GM18508 (cell line): ENCODE data around the gene TSSK2.

Experiments used
- ATAC-seq: cut with Tn5 transposase; IDR thresholded peaks from one replicate; pipeline ENCODE4 v1.9.1; 2021; ENCODE audit warnings: moderate number of reproducible peaks; ENCODE audit not compliant: insufficient read depth, unreplicated experiment

Gene TSSK2

DNA sequence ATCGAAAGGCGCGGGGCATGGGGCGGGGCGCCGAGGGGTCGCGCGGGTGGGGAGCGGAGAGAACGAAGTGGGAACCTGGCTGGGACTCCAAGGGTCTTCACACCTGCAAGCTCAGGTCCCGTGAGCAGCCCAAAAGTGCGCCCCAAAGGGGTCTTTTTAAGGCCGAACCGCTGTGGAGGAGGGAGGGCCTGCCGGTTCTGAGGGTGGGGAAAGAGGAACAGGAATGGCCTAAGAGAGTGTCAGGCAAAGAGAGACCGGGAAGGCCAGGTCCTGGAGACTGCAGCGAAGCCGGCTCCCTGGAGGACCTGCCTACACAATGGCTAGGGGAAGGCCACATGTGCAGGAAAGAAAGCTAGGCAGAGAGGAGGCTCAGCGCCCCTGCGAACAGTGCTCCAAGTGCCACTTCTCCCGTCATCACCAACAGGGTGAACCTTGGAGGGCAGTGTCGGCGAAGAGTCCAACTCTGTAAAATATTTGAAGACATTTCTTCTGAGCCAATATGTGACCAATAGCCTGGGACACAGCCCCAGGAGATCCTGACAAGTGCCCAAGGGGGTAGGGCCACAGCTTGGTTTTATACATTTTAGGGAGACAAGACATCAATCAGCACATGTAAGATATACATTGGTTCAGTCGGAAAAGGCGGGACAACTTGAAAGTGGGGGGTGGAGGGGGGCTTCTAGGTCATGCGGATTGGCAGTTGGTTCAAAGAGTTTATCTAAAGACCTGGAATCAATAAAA is 8.2 kb upstream of the TSSK2 start:
- no peak for ATAC-seq

DNA sequence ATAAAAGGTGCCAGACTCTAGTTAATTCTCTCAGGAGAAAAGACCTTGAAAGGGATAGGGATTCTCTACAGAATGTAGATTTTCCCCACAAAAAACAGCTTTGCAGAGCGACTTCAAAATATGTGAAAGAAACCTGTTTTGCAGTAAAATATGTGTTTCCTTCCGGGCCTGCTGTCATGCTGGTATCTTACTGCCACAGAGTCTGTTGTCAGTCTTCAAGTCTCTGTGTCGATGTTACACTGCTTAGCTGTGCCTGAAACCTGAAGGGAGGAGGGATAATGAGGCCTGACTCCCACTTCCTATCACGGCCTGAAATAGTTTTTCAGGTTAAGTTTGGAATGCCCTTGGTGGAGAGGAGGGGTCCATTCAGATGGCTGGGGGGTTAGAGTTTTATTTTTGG is 7.2 kb upstream of the TSSK2 start:
- ATAC-seq, result no peak

DNA sequence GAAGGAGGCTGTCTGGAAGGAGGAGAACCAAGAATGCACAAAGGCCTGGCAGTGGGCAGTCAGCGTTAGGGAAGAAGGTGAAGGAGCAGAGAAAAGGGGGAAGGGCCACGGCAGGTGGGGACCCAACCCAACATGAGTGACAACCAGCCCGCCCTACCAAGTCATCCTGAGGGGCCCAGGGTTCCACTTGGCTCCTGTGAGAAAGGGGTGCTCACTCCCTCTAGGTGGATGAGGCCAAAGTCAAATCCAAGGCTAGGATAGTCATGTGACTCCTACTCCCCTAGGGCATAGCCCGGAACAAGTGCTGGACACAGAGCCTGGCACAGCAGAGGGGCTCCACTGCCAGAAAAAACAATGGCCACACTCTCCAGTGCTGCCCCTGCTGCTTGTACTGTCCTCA is 6.7 kb upstream of the TSSK2 start:
- ATAC-seq, result no peak

- no peak for ATAC-seq
These were observed 6.1 kb upstream of the TSSK2 start for GRCh38 chr22:19125011-19125410.

DNA sequence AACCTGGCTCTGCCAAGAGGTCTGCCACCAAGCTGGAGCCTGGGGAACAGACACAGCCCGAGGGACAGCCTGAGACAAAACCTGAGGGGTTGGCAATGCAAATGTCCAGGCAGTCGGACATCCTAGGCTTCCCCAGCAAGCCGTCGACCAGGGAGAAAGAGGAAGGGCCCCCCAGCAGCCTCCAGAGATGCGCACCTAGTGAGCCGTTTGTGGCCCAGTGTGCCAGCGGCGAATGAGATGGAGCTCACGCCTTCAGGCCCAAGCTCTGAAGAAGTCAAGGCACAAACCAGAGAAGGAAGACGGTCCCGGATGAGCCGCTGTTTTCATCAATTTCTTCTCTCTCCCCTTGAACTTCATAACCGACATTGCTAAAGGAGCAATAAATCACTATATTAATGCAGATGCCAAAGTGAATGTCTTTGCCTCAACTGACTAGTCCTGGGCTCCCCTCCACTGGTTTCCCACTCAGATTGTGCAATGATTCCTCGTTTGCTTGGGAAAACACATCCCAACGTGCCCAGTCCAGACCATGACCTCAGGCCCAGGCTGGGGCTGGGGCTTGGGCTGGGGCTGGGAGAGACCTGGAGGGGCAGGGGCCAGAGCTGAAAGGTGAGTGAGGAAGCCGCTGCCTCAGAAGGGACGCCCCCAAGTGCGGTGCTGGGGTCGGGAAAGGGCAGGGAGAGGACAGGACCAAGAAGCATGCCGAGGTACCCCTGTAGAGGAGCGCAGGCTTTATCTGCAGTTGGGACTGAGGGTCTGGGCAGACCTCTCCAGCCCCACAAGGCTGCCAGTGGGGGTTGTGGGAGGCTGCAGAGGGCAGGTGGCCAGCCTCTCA is 5.4 kb upstream of the TSSK2 start:
- ATAC-seq, result no peak

GRCh38 chr22:19126309-19127273 is 4.5 kb upstream of the TSSK2 start:
- no peak for ATAC-seq

DNA sequence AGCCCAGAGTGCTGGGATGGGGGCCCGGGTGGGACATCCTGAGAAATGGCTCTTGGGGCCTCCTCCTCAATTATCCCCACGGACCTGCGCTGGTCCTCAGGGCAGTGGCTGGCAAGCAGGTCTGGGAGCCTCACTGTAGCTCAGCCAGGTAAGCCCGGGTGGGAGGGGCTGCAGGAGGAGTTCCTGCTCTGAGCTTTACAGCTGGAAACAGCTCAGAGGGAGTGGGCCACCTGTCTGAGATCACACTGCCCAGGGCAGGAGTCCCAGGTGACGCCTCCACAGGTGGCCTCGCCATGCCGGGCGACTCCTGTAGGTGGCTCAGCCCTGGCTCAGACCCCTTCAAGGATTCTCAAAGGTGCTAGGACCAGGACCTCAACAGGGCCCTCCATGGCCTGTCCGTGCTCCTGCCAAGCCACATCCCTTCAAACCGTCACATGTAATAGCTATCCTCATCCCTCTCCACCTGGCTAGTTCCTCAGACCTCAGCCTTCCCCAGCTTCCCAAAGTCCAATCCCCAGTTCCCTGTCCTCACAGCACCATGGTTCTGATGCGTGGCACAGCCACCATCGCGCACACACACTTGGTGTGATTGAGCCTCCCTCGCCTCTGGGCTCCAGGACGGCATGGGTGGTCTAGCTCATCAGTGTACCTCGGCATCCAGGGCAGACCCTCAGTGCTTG is 3.6 kb upstream of the TSSK2 start:
- ATAC-seq, result no peak

GRCh38 chr22:19128009-19128401 is 3.1 kb upstream of the TSSK2 start:
- ATAC-seq, result no peak

DNA sequence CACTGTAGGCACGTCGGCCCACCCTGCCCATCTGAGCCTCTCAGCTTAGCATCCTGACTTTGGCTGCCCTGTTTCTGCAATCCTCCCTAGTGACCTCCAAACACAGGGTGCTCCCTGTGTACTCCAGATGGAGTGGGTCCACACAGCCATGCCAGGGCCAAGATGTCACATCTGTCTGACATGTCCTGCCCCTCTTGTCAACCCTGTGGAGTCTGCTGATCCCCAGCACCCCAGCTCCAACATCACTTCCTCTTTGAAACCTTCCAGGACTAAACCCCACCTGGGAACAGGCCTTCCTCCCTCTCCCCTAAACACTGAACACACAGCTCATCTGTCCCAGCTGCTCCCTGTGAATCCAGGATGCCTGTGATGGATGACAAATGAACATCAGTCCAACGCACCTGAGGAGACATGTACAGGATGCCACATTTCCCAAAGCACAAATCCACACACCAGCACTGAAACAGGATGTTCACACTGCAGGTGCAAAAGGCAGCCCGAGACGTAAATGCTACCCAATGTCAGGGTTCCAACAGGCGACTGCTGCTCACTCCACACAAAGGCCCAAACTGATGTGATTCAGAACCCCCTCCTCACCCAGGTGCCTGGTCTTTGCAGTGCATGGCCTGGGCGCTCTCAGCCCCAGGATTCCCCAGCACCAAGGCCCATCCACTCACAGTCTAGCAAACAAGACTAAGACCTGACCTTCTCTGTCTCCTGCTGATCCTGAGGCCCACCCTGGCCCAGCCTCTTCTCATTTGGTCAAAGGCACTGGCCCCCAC is 2.0 kb upstream of the TSSK2 start:
- no peak for ATAC-seq

DNA sequence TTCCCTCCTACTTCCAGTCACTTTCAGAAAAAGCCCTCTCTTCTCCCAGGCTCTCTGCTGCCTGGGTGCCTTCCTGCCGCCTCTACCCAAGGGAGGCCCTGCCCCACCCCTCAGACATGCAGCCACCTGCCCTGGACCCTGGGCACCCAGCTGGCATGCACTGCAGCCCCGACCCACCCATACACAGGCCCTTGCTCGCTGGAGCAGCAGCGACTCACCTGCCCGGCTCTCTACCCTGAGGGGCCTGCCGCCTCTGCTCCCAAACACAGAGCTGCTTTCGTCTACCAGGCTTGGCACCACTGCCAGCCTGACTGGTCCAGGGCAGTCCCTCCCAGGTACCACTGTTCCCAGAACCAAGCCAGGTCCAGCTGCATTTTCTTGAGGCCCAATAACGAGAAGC is 1.2 kb upstream of the TSSK2 start:
- no peak for ATAC-seq

DNA sequence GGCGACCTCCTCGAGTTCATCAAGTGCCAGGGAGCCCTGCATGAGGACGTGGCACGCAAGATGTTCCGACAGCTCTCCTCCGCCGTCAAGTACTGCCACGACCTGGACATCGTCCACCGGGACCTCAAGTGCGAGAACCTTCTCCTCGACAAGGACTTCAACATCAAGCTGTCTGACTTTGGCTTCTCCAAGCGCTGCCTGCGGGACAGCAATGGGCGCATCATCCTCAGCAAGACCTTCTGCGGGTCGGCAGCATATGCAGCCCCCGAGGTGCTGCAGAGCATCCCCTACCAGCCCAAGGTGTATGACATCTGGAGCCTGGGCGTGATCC is 542 bp downstream of the TSSK2 start:
- no peak for ATAC-seq

DNA sequence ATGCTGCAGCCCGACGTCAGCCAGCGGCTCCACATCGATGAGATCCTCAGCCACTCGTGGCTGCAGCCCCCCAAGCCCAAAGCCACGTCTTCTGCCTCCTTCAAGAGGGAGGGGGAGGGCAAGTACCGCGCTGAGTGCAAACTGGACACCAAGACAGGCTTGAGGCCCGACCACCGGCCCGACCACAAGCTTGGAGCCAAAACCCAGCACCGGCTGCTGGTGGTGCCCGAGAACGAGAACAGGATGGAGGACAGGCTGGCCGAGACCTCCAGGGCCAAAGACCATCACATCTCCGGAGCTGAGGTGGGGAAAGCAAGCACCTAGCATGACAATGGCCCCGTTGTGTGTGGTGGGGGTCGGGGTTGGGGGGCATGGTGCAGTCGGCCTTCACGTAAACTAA is 1.0 kb downstream of the TSSK2 start:
- no peak for ATAC-seq

DNA sequence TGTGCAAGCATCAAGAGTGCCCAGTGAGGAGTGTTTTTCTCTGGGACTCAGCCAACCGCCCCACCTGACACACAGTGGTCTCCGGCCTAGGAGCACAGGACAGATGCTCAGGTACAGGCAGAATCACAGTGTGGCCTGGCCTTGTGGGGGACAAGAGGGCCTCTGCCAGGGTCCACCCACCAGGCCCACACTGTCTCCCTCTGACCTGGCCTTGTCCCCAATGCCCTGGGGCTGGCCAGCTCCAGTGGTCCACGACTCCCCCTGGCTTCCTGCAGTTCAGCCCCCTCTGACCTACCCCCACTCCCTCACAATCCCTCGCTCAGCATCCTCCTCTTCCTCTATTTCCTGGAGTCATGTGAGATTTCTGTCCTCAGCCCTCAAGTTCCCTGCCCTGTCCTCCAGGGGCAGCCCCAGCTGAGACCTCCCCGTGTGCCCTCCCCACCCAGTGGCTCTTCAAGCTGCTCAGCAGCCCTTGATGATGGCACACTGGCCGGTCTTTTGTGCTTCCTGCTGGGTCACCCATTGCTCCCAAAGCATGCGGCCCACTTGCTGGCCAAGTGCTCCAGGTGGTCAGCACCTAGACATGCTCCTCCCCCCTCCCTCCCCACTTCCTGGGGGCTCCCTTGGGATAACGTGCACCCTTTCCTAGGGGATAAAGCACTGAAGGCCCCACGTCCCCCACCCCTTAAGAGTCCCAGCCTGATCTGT is 1.7 kb downstream of the TSSK2 start:
- ATAC-seq, result no peak

GRCh38 chr22:19133561-19133960 is 2.5 kb downstream of the TSSK2 start:
- ATAC-seq, result no peak

- no peak for ATAC-seq
These were observed 3.2 kb downstream of the TSSK2 start for GRCh38 chr22:19134176-19134831.

DNA sequence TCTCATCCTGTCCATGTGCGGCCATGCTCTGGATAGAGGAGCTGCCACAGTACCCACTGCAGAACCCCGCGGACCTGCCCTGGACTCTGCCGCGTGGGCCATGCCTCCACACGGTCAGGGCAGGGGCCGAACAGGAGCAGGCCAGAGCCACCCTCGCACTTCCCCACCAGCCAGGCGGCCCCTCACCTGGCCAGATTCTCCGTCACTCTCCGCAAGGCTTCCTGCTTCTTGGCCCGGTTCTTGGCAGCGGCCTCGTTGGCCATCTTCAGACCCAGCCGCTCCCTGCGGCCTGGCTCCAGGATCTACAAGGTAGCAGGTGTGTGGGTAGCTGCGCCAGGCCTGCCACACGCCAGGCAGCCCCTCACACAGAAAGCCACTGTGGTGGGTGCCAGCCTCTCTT is 3.8 kb downstream of the TSSK2 start:
- no peak for ATAC-seq

GRCh38 chr22:19136915-19137314 is 5.8 kb downstream of the TSSK2 start:
- ATAC-seq, result no peak

- ATAC-seq, result no peak
These were observed 6.5 kb downstream of the TSSK2 start for GRCh38 chr22:19137384-19138216.
